Measurements from ENCODE around the gene BIVM. TPM values are rescaled to one million over a fixed set of nuclear protein-coding genes. Genes with fewer than 3 reads are reported as not detected.

Gene BIVM
- polyA plus RNA-seq, 3 donors = 0.76 to 1.1 (median 0.81) TPM

- H2AFZ ChIP-seq (ENCODE audit: insufficient read depth, low read depth, low read length, poor library complexity, severe bottlenecking) = no peak overlapping the region
- H3K9ac ChIP-seq (ENCODE audit: insufficient read depth, low read length, poor library complexity, severe bottlenecking) = no peak overlapping the region
- no peak for DNase-seq
- H3K36me3 ChIP-seq (replicated peaks in 1 of 2; ENCODE audit: control insufficient read depth in 1 of 2, insufficient read depth in 2 of 2, low read length in 2 of 2) = peaks cover 71 to 72% of the 10 kb centered on the region in 2 donors
- no peaks in the 10 kb centered on the region for H3K27me3 ChIP-seq (ENCODE audit: control insufficient read depth in 2 of 2, insufficient read depth in 2 of 2, low read length in 2 of 2)
- no peak overlapping the region for H3K27ac ChIP-seq (ENCODE audit: low read depth in 1 of 2, low read length in 2 of 2)
- TF ChIP-seq CTCF (IDR thresholded peaks at IDR 0.05) = no peak
- H4K20me1 ChIP-seq (ENCODE audit: insufficient read depth, low read length) = peaks cover 11% of the 10 kb centered on the region
- no peak overlapping the region for H3K27ac Mint-ChIP-seq
- H3K79me2 ChIP-seq (ENCODE audit: insufficient read depth, low read length) = peaks cover 10% of the 10 kb centered on the region
- WGBS (ENCODE audit: insufficient coverage) = 100% methylated on average over 2 of the region's 4 CpGs
- peaks cover 51 to 73% of the 10 kb centered on the region in 2 donors for H3K36me3 Mint-ChIP-seq
- H3K27me3 Mint-ChIP-seq (ENCODE audit: low read depth in 3 of 3) = no peaks in the 10 kb centered on the region
- no peak overlapping the region for H3K4me3 ChIP-seq (replicated peaks in 1 of 3; ENCODE audit: low read depth in 2 of 3, low read length in 3 of 3)
- H3K9me3 ChIP-seq (replicated peaks in 1 of 2; ENCODE audit: control insufficient read depth in 1 of 2, insufficient read depth in 1 of 2, low read length in 2 of 2) = no peaks in the 10 kb centered on the region
- intact Hi-C loops (cut with micrococcal nuclease) = no loop called here
- peaks cover 2% of the 10 kb centered on the region for H3K4me1 Mint-ChIP-seq
- H3K9me3 Mint-ChIP-seq = no peaks in the 10 kb centered on the region
- H3K4me1 ChIP-seq (ENCODE audit: control insufficient read depth in 1 of 2, insufficient read depth in 2 of 2, low read length in 2 of 2) = no peaks in the 10 kb centered on the region
- H3K4me2 ChIP-seq (replicated peaks; ENCODE audit: extremely low read depth, low read length, poor library complexity, severe bottlenecking) = no peak overlapping the region
- no peak overlapping the region for H3K4me3 Mint-ChIP-seq
These were observed 76.3 kb downstream of the BIVM start for GRCh38 chr13:102875256-102875655.

- Histone ChIP-seq H3K9me3 (replicated peaks in 1 of 2; ENCODE audit: control insufficient read depth in 1 of 2, insufficient read depth in 1 of 2, low read length in 2 of 2) (no peaks in the 10 kb centered on the region), H3K9ac (ENCODE audit: insufficient read depth, low read length, poor library complexity, severe bottlenecking) (no peak overlapping the region), H4K20me1 (ENCODE audit: insufficient read depth, low read length) (no peaks in the 10 kb centered on the region), H3K4me3 (replicated peaks in 1 of 3; ENCODE audit: low read depth in 2 of 3, low read length in 3 of 3) (no peak overlapping the region), H3K27me3 (ENCODE audit: control insufficient read depth in 2 of 2, insufficient read depth in 2 of 2, low read length in 2 of 2) (no peaks in the 10 kb centered on the region), H3K4me1 (ENCODE audit: control insufficient read depth in 1 of 2, insufficient read depth in 2 of 2, low read length in 2 of 2) (no peaks in the 10 kb centered on the region), H2AFZ (ENCODE audit: insufficient read depth, low read depth, low read length, poor library complexity, severe bottlenecking) (no peak overlapping the region), H3K79me2 (ENCODE audit: insufficient read depth, low read length) (no peaks in the 10 kb centered on the region), H3K36me3 (replicated peaks in 1 of 2; ENCODE audit: control insufficient read depth in 1 of 2, insufficient read depth in 2 of 2, low read length in 2 of 2) (peaks cover 55 to 62% of the 10 kb centered on the region in 2 donors), H3K27ac (ENCODE audit: low read depth in 1 of 2, low read length in 2 of 2) (no peak overlapping the region), H3K4me2 (replicated peaks; ENCODE audit: extremely low read depth, low read length, poor library complexity, severe bottlenecking) (no peak overlapping the region)
- Mint-ChIP-seq H3K27me3 (ENCODE audit: low read depth in 3 of 3) (no peaks in the 10 kb centered on the region), H3K9me3 (no peaks in the 10 kb centered on the region), H3K4me3 (no peak overlapping the region), H3K4me1 (no peaks in the 10 kb centered on the region), H3K27ac (no peak overlapping the region), H3K36me3 (peaks cover 45 to 60% of the 10 kb centered on the region in 2 donors)
- DNase-seq = no peak
- intact Hi-C loops (cut with micrococcal nuclease) = no loop called here
- no peak for TF ChIP-seq CTCF (IDR thresholded peaks at IDR 0.05)
- no CpG with 5 or more reads among the region's 1 CpG for WGBS (ENCODE audit: insufficient coverage)
These were observed 78.4 kb downstream of the BIVM start for GRCh38 chr13:102877303-102877702.

Data from CD14-positive monocyte (primary cell).